Neuron (in vitro differentiated cells): ENCODE measurements around the gene SFXN2.
A peak's percentile ranks its signal among the peaks of the same experiment; 100 is the strongest.

Experiments used
- H2AFZ ChIP-seq: one replicate; pipeline ENCODE4 v1.6.1; 2013; ENCODE audit warnings: low read depth, mild to moderate bottlenecking, inconsistent platforms, low read length, moderate library complexity
- H3K27me3 ChIP-seq: one replicate; pipeline ENCODE4 v1.6.1; 2013; ENCODE audit warnings: low read length; ENCODE audit not compliant: insufficient read depth
- H3K36me3 ChIP-seq: one replicate; pipeline ENCODE4 v1.6.1; 2013; ENCODE audit warnings: low read length; ENCODE audit not compliant: insufficient read depth
- H3K4me1 ChIP-seq: one replicate; pipeline ENCODE4 v1.6.1; 2013; ENCODE audit warnings: low read length; ENCODE audit not compliant: insufficient read depth
- H3K4me3 ChIP-seq: 2 replicates; pipeline ENCODE4 v1.5.1; 2013; ENCODE audit warnings: mild to moderate bottlenecking, low read length, moderate library complexity
- H3K9me3 ChIP-seq: one replicate; pipeline ENCODE4 v1.6.1; 2013; ENCODE audit warnings: low read length

Gene SFXN2

DNA sequence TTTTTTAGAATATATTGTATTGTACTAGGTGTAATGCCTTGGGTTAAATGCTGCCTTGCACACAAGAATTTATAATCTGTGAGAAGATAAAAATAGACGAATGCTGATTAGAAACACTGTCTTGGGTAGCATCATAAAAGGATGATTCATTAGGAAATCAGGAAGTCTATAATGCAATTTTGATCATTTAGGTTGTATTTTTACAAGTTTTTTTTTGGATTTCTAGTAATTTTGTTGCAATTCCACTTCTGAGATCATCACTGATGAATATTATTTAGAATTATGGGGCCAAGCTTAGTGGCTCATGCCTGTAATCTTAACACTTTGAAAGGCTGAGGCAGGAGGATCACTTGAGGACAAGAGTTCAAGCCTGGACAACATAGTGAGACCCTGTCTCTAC lies 58.9 kb downstream of the SFXN2 start:
- Histone ChIP-seq H3K36me3 (no peaks in the 10 kb centered on the region), H3K9me3 (no peaks in the 10 kb centered on the region), H3K4me1 (peaks cover 31% of the 10 kb centered on the region), H3K27me3 (no peaks in the 10 kb centered on the region), H3K4me3 (no peak overlapping the region), H2AFZ (no peak overlapping the region)

DNA sequence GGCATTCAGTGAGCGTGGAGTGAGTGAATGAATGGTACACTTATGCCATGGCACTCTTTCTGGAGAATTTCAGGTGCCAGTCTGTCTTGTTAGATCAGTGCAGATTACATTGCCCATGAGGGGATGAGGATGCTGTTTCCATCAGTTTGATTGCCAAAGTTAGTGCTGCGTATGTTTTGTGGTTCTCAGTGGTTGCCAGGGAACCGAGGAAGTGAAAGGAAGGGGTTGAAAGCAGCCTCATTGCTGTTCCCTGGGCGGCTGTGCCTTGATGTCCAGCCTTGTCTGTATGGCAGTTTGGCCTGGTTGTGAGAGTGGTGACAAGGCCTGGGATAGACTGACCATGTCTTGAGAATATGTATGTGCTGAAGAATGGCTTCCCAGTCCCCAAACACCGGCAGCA lies 59.5 kb downstream of the SFXN2 start:
- no peak overlapping the region for H2AFZ ChIP-seq
- no peak overlapping the region for H3K4me3 ChIP-seq
- no peaks in the 10 kb centered on the region for H3K36me3 ChIP-seq
- no peaks in the 10 kb centered on the region for H3K27me3 ChIP-seq
- no peaks in the 10 kb centered on the region for H3K9me3 ChIP-seq
- peaks cover 31% of the 10 kb centered on the region for H3K4me1 ChIP-seq

- Histone ChIP-seq H2AFZ (no peak overlapping the region), H3K36me3 (no peaks in the 10 kb centered on the region), H3K9me3 (no peaks in the 10 kb centered on the region), H3K4me3 (peak overlapping the region; percentile 53), H3K4me1 (peaks cover 31% of the 10 kb centered on the region), H3K27me3 (no peaks in the 10 kb centered on the region)
These were observed 60.9 kb downstream of the SFXN2 start for GRCh38 chr10:102775201-102775934.

GRCh38 chr10:102775935-102776669 lies 61.7 kb downstream of the SFXN2 start:
- Histone ChIP-seq H3K4me3 (peak overlapping the region; percentile 53), H3K4me1 (peaks cover 31% of the 10 kb centered on the region), H3K36me3 (no peaks in the 10 kb centered on the region), H2AFZ (peak overlapping the region; percentile 11), H3K9me3 (no peaks in the 10 kb centered on the region), H3K27me3 (no peaks in the 10 kb centered on the region)

DNA sequence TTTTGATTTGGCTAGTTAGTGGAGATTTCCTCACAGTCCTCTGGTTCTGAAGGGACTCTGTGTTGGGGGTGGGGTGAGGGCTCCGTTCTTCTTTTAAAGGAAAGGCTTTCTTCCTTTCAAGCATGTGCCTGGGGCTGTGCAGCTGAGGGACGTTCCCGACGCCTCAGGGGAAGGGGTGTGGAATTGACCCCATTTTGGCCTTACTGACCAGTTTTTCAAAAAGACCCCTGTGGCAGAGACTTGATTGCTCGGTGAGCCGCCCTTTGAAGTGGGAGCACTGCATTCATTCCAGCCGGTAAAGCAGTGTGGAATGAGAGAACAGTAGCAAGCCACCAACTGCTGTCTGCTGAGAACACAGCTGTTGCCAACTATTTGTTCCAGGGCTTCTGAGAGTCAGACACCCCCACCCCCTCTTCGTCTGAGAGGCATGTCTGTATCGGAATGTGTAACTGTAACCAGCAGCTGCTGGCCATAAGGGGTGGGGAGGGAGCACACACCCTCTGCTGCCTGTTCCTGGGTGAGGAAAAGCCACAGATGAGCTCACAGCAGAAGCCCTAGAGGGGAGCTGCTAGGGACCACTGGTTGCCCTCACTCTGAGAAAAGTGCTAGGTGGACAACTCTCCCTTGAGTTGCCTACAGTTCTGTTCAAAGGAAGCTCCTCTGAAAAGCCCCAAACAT lies 62.5 kb downstream of the SFXN2 start:
- Histone ChIP-seq H3K4me1 (peaks cover 31% of the 10 kb centered on the region), H3K36me3 (no peaks in the 10 kb centered on the region)

DNA sequence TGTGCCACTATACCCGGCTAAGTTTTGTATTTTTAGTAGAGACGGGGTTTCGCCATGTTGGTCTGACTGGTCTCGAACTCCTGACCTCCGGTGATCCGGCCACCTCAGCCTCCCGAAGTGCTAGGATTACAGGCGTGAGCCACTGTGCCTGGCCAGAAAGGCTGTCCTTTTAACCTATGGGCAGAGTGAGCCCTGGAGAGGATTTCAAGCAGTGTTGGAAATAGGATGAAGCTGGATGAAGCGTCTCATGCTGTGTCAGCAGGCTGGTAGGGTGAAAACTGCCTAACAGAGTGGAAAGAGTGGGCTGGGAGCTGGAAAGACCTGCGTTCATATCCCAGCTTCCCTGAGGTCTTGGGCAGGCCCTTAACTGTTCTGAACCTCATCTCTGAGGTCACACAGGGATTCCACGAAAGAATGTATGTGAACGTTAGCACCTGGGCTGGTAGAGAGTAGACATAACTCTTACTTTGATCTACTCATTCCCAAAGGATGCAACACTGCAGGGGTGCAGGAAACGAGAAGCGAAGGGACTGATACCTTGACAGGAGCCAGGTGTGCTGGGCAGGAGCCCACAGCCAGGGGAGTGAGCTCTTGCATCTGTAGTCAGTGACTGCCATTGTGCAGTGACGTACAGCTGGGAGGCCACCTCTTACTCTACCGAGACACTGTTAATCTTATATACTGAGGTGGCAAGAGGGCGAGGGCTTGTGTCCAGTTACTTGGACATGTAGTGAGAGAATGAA lies 63.4 kb downstream of the SFXN2 start:
- Histone ChIP-seq H3K4me3 (no peak overlapping the region), H3K4me1 (peaks cover 31% of the 10 kb centered on the region), H3K9me3 (no peaks in the 10 kb centered on the region), H3K36me3 (no peaks in the 10 kb centered on the region), H2AFZ (no peak overlapping the region), H3K27me3 (no peaks in the 10 kb centered on the region)

More for the DNA sequence above, 62.5 kb downstream of the SFXN2 start:
- Histone ChIP-seq H2AFZ (no peak overlapping the region), H3K4me3 (peak overlapping the region; percentile 53), H3K9me3 (no peaks in the 10 kb centered on the region), H3K27me3 (no peaks in the 10 kb centered on the region)

DNA sequence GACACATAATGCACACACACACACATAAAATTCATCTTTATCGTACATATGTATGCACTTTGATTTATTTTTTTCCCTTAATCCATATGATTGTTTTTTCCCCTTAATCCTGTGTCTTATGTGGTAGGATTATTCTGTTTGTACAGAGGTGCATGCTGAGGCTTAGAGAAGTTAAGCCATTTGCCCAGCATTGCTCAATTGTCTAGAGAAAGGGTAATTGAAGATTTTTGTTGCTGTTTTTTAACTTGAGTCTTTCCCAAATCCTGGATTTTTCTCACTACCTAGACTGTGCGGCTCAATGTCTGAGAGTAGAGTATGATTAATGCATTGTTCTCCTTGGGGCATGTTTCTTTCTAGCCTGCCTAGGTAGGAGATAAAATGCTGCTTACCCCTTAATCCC lies 64.3 kb downstream of the SFXN2 start:
- H3K9me3 ChIP-seq, result no peaks in the 10 kb centered on the region
- H3K4me1 ChIP-seq, result peaks cover 31% of the 10 kb centered on the region
- H3K27me3 ChIP-seq, result no peaks in the 10 kb centered on the region
- H3K36me3 ChIP-seq, result no peaks in the 10 kb centered on the region
- no peak overlapping the region for H3K4me3 ChIP-seq
- no peak overlapping the region for H2AFZ ChIP-seq

GRCh38 chr10:102779680-102780526 lies 65.5 kb downstream of the SFXN2 start:
- Histone ChIP-seq H3K4me1 (peaks cover 31% of the 10 kb centered on the region), H3K4me3 (no peak overlapping the region), H3K36me3 (no peaks in the 10 kb centered on the region), H2AFZ (no peak overlapping the region), H3K27me3 (no peaks in the 10 kb centered on the region), H3K9me3 (no peaks in the 10 kb centered on the region)

DNA sequence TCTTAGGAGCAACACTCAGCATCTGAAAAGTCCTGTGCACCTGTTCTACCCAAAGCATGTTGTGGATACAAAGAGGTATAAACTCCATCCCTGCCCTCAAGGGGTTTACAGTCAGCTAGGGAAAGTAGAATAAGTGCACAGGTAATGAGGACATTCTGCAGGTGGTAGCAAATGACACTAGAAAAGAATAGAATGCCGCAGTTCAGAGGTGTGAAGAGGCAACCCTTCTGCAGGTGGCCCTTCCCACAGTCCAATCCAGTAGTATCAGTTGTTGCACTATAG lies 66.0 kb downstream of the SFXN2 start:
- H3K9me3 ChIP-seq, result no peaks in the 10 kb centered on the region
- H2AFZ ChIP-seq, result no peak overlapping the region
- H3K4me1 ChIP-seq, result peaks cover 26% of the 10 kb centered on the region
- no peaks in the 10 kb centered on the region for H3K36me3 ChIP-seq
- H3K27me3 ChIP-seq, result no peaks in the 10 kb centered on the region
- H3K4me3 ChIP-seq, result no peak overlapping the region

- Histone ChIP-seq H3K4me3 (no peak overlapping the region), H3K9me3 (no peaks in the 10 kb centered on the region), H3K27me3 (no peaks in the 10 kb centered on the region), H2AFZ (no peak overlapping the region), H3K4me1 (peaks cover 19% of the 10 kb centered on the region), H3K36me3 (no peaks in the 10 kb centered on the region)
These were observed 66.9 kb downstream of the SFXN2 start for GRCh38 chr10:102781090-102781920.

- no peak overlapping the region for H3K4me3 ChIP-seq
These were observed 67.6 kb downstream of the SFXN2 start for GRCh38 chr10:102781921-102782557.

More at GRCh38 chr10:102781921-102782557, 67.6 kb downstream of the SFXN2 start:
- no peak overlapping the region for H2AFZ ChIP-seq
- no peaks in the 10 kb centered on the region for H3K36me3 ChIP-seq
- H3K4me1 ChIP-seq, result peaks cover 13% of the 10 kb centered on the region
- H3K27me3 ChIP-seq, result no peaks in the 10 kb centered on the region
- no peaks in the 10 kb centered on the region for H3K9me3 ChIP-seq
